ENCODE measurements around the gene ETFA. TPM values are rescaled to one million over a fixed set of nuclear protein-coding genes. Genes with fewer than 3 reads are reported as not detected.

ETFA gene
- total and polyA plus RNA-seq, 2 of the 8 experiments (the other 6 are each of a cell fraction or from before 2014, with no cell fraction given): 60.9 to 90.0 TPM

DNA sequence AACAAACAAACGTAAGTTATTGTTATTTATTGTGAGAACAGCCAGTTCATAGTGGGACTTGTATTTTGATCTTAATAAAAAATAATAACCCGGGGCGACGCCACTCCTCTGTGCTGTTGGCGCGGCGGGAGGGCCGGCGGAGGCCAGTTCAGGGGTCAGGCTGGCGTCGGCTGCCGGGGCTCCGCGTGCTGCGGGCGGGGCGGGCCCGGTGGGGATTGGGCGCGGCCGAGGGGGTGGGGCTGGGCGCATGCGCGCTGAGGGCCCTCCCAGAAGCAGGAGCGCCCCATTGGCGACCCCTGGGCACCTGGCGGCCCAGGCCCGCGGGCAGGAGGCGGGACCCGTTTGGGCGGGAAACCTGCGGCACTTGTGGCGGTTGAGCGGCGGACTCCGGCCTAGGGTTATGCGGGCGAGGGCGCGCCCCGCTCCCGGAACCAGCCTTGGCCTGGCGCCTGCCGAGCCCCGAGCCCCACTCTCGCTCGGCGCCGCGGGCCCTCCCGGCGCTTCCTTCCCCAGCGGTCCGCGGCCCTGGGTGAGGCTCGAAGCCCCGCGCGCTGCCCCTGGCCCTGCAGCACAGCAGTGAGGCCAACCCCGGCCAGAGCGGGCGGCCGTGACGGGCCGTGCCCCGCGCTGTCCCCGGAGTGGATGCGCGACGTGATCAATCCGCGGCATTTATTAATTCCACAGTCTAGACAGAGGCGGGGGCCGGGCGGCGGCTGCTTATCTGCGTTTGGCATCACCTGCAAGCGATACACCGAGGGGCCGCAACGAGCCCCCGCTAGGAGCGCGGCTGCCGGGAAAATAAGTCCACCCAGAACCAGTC is 31.3 kb upstream of the ETFA start (continued):
- TF ChIP-seq TEAD4 (IDR thresholded peaks at IDR 0.05; ENCODE audit: low read depth, low read length): no peak
- no peak for TF ChIP-seq SP1 (IDR thresholded peaks at IDR 0.05; ENCODE audit: low read depth, low read length)
- 0 out of 2 replicates have a peak, but pooled peaks have one; percentile 11 for TF ChIP-seq CHD2 (IDR thresholded peaks at IDR 0.05; ENCODE audit: low read length)
- no peak for TF ChIP-seq MAFK (IDR thresholded peaks at IDR 0.05; ENCODE audit: low read depth, low read length)
- TF ChIP-seq, protein P1, sequence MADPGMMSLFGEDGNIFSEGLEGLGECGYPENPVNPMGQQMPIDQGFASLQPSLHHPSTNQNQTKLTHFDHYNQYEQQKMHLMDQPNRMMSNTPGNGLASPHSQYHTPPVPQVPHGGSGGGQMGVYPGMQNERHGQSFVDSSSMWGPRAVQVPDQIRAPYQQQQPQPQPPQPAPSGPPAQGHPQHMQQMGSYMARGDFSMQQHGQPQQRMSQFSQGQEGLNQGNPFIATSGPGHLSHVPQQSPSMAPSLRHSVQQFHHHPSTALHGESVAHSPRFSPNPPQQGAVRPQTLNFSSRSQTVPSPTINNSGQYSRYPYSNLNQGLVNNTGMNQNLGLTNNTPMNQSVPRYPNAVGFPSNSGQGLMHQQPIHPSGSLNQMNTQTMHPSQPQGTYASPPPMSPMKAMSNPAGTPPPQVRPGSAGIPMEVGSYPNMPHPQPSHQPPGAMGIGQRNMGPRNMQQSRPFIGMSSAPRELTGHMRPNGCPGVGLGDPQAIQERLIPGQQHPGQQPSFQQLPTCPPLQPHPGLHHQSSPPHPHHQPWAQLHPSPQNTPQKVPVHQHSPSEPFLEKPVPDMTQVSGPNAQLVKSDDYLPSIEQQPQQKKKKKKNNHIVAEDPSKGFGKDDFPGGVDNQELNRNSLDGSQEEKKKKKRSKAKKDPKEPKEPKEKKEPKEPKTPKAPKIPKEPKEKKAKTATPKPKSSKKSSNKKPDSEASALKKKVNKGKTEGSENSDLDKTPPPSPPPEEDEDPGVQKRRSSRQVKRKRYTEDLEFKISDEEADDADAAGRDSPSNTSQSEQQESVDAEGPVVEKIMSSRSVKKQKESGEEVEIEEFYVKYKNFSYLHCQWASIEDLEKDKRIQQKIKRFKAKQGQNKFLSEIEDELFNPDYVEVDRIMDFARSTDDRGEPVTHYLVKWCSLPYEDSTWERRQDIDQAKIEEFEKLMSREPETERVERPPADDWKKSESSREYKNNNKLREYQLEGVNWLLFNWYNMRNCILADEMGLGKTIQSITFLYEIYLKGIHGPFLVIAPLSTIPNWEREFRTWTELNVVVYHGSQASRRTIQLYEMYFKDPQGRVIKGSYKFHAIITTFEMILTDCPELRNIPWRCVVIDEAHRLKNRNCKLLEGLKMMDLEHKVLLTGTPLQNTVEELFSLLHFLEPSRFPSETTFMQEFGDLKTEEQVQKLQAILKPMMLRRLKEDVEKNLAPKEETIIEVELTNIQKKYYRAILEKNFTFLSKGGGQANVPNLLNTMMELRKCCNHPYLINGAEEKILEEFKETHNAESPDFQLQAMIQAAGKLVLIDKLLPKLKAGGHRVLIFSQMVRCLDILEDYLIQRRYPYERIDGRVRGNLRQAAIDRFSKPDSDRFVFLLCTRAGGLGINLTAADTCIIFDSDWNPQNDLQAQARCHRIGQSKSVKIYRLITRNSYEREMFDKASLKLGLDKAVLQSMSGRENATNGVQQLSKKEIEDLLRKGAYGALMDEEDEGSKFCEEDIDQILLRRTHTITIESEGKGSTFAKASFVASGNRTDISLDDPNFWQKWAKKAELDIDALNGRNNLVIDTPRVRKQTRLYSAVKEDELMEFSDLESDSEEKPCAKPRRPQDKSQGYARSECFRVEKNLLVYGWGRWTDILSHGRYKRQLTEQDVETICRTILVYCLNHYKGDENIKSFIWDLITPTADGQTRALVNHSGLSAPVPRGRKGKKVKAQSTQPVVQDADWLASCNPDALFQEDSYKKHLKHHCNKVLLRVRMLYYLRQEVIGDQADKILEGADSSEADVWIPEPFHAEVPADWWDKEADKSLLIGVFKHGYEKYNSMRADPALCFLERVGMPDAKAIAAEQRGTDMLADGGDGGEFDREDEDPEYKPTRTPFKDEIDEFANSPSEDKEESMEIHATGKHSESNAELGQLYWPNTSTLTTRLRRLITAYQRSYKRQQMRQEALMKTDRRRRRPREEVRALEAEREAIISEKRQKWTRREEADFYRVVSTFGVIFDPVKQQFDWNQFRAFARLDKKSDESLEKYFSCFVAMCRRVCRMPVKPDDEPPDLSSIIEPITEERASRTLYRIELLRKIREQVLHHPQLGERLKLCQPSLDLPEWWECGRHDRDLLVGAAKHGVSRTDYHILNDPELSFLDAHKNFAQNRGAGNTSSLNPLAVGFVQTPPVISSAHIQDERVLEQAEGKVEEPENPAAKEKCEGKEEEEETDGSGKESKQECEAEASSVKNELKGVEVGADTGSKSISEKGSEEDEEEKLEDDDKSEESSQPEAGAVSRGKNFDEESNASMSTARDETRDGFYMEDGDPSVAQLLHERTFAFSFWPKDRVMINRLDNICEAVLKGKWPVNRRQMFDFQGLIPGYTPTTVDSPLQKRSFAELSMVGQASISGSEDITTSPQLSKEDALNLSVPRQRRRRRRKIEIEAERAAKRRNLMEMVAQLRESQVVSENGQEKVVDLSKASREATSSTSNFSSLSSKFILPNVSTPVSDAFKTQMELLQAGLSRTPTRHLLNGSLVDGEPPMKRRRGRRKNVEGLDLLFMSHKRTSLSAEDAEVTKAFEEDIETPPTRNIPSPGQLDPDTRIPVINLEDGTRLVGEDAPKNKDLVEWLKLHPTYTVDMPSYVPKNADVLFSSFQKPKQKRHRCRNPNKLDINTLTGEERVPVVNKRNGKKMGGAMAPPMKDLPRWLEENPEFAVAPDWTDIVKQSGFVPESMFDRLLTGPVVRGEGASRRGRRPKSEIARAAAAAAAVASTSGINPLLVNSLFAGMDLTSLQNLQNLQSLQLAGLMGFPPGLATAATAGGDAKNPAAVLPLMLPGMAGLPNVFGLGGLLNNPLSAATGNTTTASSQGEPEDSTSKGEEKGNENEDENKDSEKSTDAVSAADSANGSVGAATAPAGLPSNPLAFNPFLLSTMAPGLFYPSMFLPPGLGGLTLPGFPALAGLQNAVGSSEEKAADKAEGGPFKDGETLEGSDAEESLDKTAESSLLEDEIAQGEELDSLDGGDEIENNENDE (IDR thresholded peaks at IDR 0.05; ENCODE audit: insufficient replicate concordance, low read length): no peak
- no peak for TF ChIP-seq CEBPB (IDR thresholded peaks at IDR 0.05; ENCODE audit: low read depth, low read length)
- no peak for TF ChIP-seq JUND (IDR thresholded peaks at IDR 0.05; ENCODE audit: low read length)
- no peak for TF ChIP-seq EP300 (IDR thresholded peaks at IDR 0.05; ENCODE audit: borderline replicate concordance in 1 of 2, low read depth in 2 of 2, low read length in 2 of 2)
- no peak for TF ChIP-seq KDM1A (IDR thresholded peaks at IDR 0.05; ENCODE audit: borderline replicate concordance, low read length)
- no peak for TF ChIP-seq SIN3A (conservative IDR thresholded peaks at IDR 0.05 in 1 of 2, IDR thresholded peaks at IDR 0.05 in 1 of 2; ENCODE audit: low read depth in 1 of 2, low read length in 2 of 2)

All from H1 (cell line).